Measurements from ENCODE around the gene FOXF1.

FOXF1 gene

DNA sequence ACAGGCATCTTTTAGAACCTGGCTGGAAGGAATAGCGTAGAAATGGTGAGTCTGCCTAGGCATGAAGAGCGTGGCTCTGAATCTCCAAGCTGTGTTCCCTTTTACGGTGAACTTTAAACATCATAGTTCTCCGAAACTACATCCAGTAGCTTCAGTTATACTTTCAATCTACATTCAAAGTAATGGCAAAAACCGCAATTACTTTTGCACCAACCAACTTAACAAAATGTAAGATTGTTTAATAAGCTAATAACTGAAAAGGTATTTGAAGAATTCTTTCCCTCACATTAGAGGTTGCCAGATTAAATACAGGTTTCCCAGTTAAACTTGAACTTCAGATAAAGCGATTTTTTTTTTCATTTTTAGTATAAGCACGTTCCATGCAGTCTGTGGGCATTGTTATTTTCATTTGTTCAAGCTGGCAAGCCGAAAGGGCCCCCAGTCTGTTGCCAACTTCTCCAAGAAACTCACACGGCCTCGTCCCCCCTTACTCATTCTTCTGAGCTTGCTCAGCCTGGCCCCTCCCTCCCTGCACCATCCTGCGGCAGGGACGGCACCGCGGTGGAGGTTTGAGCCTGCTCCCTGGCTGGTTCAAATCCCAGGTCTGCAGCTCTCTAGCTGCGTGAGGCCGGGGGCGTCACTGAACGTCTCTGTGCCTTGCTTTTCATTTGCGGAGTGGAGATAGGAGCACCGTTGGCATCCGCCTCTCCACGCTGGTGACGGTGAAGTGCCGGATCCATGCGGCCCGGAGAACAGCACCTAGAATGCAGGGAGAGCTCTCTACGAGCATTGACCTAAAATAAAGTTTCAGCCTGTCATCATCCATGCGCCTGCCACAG is 48.2 kb downstream of the FOXF1 start:
- DNase-seq (ENCODE audit: low read depth in 2 of 2), result no peak

DNA sequence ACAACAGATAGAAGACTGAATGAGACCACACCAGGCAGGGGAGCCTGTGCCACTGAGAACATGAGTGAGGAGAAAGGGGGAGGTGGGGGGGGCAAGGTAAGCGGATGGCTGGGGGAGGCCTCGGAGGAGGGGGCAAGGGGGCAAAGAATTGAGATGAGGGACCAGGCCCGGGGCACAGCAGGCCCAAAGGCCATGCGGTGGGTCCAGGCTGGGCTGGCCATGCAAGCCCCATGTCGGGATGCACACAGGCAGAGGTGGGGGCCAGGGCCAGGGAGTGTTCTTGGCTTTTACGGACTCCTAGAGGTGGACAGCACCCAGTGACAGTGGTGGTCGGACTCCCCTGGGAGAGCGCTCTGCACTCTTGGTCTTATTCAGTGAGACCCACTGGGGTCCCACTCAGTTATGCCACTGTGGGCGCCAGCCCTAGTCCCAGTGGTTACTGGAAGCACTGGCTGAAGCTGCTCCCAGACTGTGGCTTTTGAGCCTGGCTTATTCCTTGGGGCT is 49.5 kb downstream of the FOXF1 start:
- DNase-seq (ENCODE audit: low read depth in 2 of 2), result no peak

DNA sequence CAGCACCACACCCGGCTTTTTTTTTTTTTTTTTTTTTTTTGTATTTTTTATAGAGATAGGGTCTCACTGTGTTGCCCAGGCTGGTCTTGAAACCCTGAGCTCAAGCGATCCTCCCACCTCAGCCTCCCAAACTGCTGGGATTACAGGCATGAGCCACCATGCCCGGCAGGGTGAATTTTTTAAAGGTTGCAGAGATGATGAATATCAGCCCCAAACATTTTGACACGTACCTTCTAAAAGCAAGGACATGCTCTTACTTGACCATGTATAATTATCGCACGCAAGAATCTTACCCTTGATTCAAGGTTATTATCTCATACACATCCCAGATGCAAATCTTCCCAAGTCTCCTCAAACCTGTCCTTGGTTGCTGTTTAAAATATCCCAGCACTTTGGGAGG is 52.0 kb downstream of the FOXF1 start:
- DNase-seq (ENCODE audit: low read depth in 2 of 2), result no peak

GRCh38 chr16:86563469-86564345 is 53.4 kb downstream of the FOXF1 start:
- DNase-seq (ENCODE audit: low read depth in 2 of 2), result peak; percentile 72
